Osteoblast (primary cell): ENCODE results near the gene EEF1AKMT4. TPM values are rescaled to one million over a fixed set of nuclear protein-coding genes. Genes with fewer than 3 reads are reported as not detected.

Source experiments
- DNase-seq: peaks from one replicate; pipeline ENCODE4 v3.0.0; 2011; ENCODE audit warnings: low spot score, mixed read lengths; ENCODE audit not compliant: insufficient read length; ENCODE audit errors: missing footprints
- H2AFZ ChIP-seq: 2 replicates; pipeline ENCODE4 v1.6.0; 2011; ENCODE audit warnings: mild to moderate bottlenecking, low read length
- H3K27ac ChIP-seq: 2 replicates; pipeline ENCODE4 v1.5.1; 2011; ENCODE audit warnings: mild to moderate bottlenecking, low read depth, low read length, moderate library complexity
- H3K27me3 ChIP-seq: 2 replicates; pipeline ENCODE4 v1.6.0; 2012; ENCODE audit warnings: mild to moderate bottlenecking, control low read depth, inconsistent platforms, low read length, moderate library complexity; ENCODE audit not compliant: insufficient read depth
- H3K36me3 ChIP-seq: 2 replicates; pipeline ENCODE4 v1.5.1; 2011; ENCODE audit warnings: mild to moderate bottlenecking, low read length, control low read depth, moderate library complexity; ENCODE audit not compliant: insufficient read depth
- H3K4me1 ChIP-seq: 2 replicates; pipeline ENCODE4 v1.5.1; 2011; ENCODE audit warnings: mild to moderate bottlenecking, low read length, control low read depth, moderate library complexity; ENCODE audit not compliant: insufficient read depth
- H3K4me2 ChIP-seq: 2 replicates; pipeline ENCODE4 v1.6.0; 2011; ENCODE audit warnings: mild to moderate bottlenecking, low read length; ENCODE audit not compliant: insufficient read depth
- H3K4me3 ChIP-seq: fragments of 200-600 bp; sonication (generic); 3 replicates; pipeline ENCODE4 v1.5.1; 2012; ENCODE audit warnings: mild to moderate bottlenecking, low read length, inconsistent platforms; ENCODE audit not compliant: insufficient read depth
- H3K79me2 ChIP-seq: 2 replicates; pipeline ENCODE4 v1.6.0; 2012; ENCODE audit warnings: mild to moderate bottlenecking, low read length, control low read depth, inconsistent platforms; ENCODE audit not compliant: insufficient read depth
- H3K9me3 ChIP-seq: 2 replicates; pipeline ENCODE4 v1.5.1; 2011; ENCODE audit warnings: low read depth, low read length, control low read depth
- H4K20me1 ChIP-seq: 2 replicates; pipeline ENCODE4 v1.6.0; 2012; ENCODE audit warnings: mild to moderate bottlenecking, low read length, control low read depth; ENCODE audit not compliant: insufficient read depth
- CTCF ChIP-seq: IDR thresholded peaks from 2 replicates; pipeline ENCODE4 v1.5.1; 2011; ENCODE audit warnings: mild to moderate bottlenecking, low read depth, low read length, moderate library complexity; ENCODE audit errors: extremely low read depth
- total RNA-seq: library from RNA; depleted of rRNA; stranded (reverse); fragments of >200 nt; gene quantifications from 2 replicates; pipeline ENCODE4 v1.2.3, GENCODE V29; 2012

EEF1AKMT4 gene
- total RNA-seq, 1 donor = 3.3 TPM

DNA sequence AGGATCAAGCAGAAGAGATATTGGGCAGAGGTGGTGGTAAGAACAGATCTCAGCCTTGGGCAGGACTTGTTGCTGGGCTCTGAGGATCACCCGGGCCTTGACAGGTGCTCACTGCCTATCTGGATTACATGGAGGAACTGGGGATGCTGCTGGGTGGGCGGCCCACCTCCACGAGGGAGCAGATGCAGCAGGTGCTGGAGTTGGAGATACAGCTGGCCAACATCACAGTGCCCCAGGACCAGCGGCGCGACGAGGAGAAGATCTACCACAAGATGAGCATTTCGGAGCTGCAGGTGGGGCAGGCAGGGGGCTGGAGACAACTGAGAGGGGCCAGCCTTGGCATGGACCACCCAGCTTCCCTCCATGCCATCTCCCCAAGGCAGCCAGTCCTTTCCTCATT is 34.2 kb downstream of the EEF1AKMT4 start:
- Histone ChIP-seq H4K20me1 (no peaks in the 10 kb centered on the region), H3K4me2 (no peak overlapping the region), H3K27ac (no peak overlapping the region), H3K27me3 (peaks cover 17% of the 10 kb centered on the region), H3K36me3 (no peaks in the 10 kb centered on the region), H3K4me3 (no peak overlapping the region), H3K79me2 (no peaks in the 10 kb centered on the region), H3K4me1 (no peaks in the 10 kb centered on the region), H2AFZ (no peak overlapping the region), H3K9me3 (no peaks in the 10 kb centered on the region)
- TF ChIP-seq CTCF = no peak
- DNase-seq = peak; percentile 26

GRCh38 chr3:184284696-184285095 is 35.2 kb downstream of the EEF1AKMT4 start:
- no peaks in the 10 kb centered on the region for H3K4me1 ChIP-seq
- H3K4me2 ChIP-seq = no peak overlapping the region
- peak; percentile 96 for DNase-seq
- no peak overlapping the region for H2AFZ ChIP-seq
- no peak overlapping the region for H3K4me3 ChIP-seq
- no peak overlapping the region for H3K27ac ChIP-seq
- H3K36me3 ChIP-seq = no peaks in the 10 kb centered on the region
- H3K9me3 ChIP-seq = no peaks in the 10 kb centered on the region
- H4K20me1 ChIP-seq = no peaks in the 10 kb centered on the region
- H3K79me2 ChIP-seq = no peaks in the 10 kb centered on the region
- TF ChIP-seq CTCF = peak; percentile 59
- peaks cover 15% of the 10 kb centered on the region for H3K27me3 ChIP-seq

DNA sequence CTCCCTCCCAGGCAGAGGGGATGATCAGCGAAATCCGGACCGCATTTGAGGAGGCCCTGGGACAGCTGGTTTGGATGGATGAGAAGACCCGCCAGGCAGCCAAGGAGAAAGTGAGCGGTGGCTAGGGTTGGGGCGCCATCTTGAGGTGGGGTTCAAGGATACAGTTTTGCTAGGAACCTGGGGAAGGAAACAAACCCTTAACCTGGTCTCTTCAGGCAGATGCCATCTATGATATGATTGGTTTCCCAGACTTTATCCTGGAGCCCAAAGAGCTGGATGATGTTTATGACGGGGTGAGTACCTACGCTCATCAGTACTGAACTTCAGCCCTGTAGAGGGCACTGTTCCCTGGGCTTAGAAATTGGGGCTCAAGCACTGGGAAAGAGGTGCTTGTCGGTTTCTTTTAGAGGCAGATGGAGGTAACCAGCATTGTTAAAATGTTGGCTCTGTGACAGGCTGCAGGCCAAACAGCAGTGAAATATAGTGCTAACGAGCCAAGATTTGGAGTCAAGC is 40.0 kb downstream of the EEF1AKMT4 start:
- Histone ChIP-seq H3K4me3 (no peak overlapping the region), H3K36me3 (no peaks in the 10 kb centered on the region), H3K27me3 (peaks cover 20% of the 10 kb centered on the region), H3K9me3 (no peaks in the 10 kb centered on the region), H3K27ac (no peak overlapping the region), H3K79me2 (no peaks in the 10 kb centered on the region), H3K4me1 (no peaks in the 10 kb centered on the region), H3K4me2 (no peak overlapping the region), H2AFZ (peak overlapping the region; percentile 29), H4K20me1 (no peaks in the 10 kb centered on the region)
- TF ChIP-seq CTCF = peak; percentile 82
- DNase-seq = peak; percentile 92

DNA sequence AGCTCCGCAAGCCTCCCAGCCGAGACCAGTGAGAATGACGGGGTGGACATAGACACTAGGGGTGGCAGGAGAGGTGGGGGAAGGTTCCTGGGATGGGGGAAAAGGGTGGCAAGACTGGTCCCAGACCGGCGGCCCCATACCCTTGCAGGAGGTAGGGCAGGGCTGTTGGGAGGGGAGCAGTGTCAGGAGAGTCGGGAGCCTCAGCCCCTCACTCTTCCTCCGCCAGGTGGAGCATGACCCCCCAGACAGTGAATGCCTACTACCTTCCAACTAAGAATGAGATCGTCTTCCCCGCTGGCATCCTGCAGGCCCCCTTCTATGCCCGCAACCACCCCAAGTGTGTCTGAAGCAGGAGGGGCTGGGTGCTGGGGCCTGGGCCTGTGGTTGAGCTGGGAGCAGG is 40.9 kb downstream of the EEF1AKMT4 start:
- Histone ChIP-seq H3K4me2 (no peak overlapping the region), H2AFZ (no peak overlapping the region)
- no peak for TF ChIP-seq CTCF

More for the DNA sequence above, 40.9 kb downstream of the EEF1AKMT4 start:
- H3K27me3 ChIP-seq = peaks cover 20% of the 10 kb centered on the region
- no peaks in the 10 kb centered on the region for H3K36me3 ChIP-seq
- no peaks in the 10 kb centered on the region for H3K79me2 ChIP-seq
- no peaks in the 10 kb centered on the region for H3K9me3 ChIP-seq
- H3K4me3 ChIP-seq = no peak overlapping the region
- no peak overlapping the region for H3K27ac ChIP-seq
- no peak for DNase-seq
- H4K20me1 ChIP-seq = no peaks in the 10 kb centered on the region
- no peaks in the 10 kb centered on the region for H3K4me1 ChIP-seq
